SJSA1 (cell line): ENCODE data around the gene AQP12B. TPM values are rescaled to one million over a fixed set of nuclear protein-coding genes. Genes with fewer than 3 reads are reported as not detected.

Experiments used
- DNase-seq, 2 experiments: peaks; one replicate each; pipeline ENCODE4 v3.0.0-alpha.2; 2015 to 2020; ENCODE audit warnings: low spot score in 2 of 2, low read depth in 1 of 2
- H3K27ac ChIP-seq: fragments of 250-450 bp; sonication (Bioruptor Pico); 2 replicates; pipeline ENCODE4 v1.5.1; 2020; ENCODE audit warnings: mild to moderate bottlenecking, moderate library complexity
- H3K27me3 ChIP-seq: fragments of 250-450 bp; sonication (Bioruptor Pico); replicated peaks from 2 replicates; pipeline ENCODE4 v1.5.1; 2020; ENCODE audit warnings: mild to moderate bottlenecking, moderate library complexity
- H3K36me3 ChIP-seq: fragments of 250-450 bp; sonication (Bioruptor Pico); 2 replicates; pipeline ENCODE4 v1.5.1; 2020; ENCODE audit warnings: mild to moderate bottlenecking
- H3K4me1 ChIP-seq: fragments of 250-450 bp; sonication (Bioruptor Pico); replicated peaks from 2 replicates; pipeline ENCODE4 v1.6.1; 2021; ENCODE audit warnings: mild to moderate bottlenecking
- H3K4me3 ChIP-seq: fragments of 250-450 bp; sonication (Bioruptor Pico); 2 replicates; pipeline ENCODE4 v1.5.1; 2020; ENCODE audit warnings: mild to moderate bottlenecking
- H3K9me3 ChIP-seq: fragments of 250-450 bp; sonication (Bioruptor Pico); replicated peaks from 2 replicates; pipeline ENCODE4 v1.5.1; 2020; ENCODE audit warnings: mild to moderate bottlenecking
- total RNA-seq: library from RNA; depleted of rRNA; stranded (reverse); fragments of >200 nt; shearing (Covaris generic); gene quantifications from 2 replicates; pipeline ENCODE4 v1.2.3, GENCODE V29; 2014

The AQP12B gene
- total RNA-seq, 1 experiment from 2014 or later, result not detected

- H3K36me3 ChIP-seq, result no peaks in the 10 kb centered on the region
- peak in 1 of 2 experiments; percentile 31 for DNase-seq
- no peaks in the 10 kb centered on the region for H3K9me3 ChIP-seq
- H3K4me1 ChIP-seq, result no peaks in the 10 kb centered on the region
- no peak overlapping the region for H3K27ac ChIP-seq
- no peak overlapping the region for H3K4me3 ChIP-seq
- H3K27me3 ChIP-seq, result peaks cover 35% of the 10 kb centered on the region
Observed at GRCh38 chr2:240639566-240639965, 43.1 kb downstream of the AQP12B start.

DNA sequence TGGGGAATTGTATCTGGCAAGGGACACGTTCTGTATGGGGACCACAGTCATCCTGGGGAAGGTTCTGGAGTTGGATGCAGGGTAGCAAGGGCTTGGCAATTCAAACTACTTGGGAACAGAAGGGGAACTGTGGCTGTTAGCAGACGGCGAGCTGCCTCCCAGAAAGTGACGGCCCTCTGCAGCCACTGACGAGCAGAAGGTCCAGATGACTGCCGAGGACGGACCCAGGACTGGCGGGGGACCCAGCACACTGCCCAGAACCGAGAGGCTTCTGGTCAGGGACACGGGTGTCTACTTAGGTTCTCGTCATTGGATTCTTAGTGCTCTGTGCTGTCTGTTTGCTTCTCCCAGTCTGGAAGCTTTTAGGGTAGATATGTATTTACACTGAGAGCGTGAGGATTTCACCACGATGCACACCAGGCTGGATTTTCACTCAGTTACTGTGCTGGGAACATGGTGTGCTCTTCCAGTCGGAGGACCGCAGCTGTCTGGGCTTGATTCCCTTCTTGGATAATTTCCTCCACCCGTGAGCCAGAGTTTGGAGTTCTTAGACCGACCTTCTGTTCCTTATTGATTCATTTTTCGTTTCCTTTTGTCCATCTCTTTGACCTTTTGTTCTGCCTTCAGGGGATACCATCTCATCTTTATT, 44.0 kb downstream of the AQP12B start:
- DNase-seq, result no peak
- Histone ChIP-seq H3K4me1 (no peaks in the 10 kb centered on the region), H3K4me3 (no peak overlapping the region), H3K36me3 (no peaks in the 10 kb centered on the region), H3K27ac (no peak overlapping the region), H3K27me3 (peaks cover 26% of the 10 kb centered on the region), H3K9me3 (0 out of 2 replicates have a peak, but pooled peaks cover 3% of the 10 kb centered on the region)

- H3K4me1 ChIP-seq, result no peaks in the 10 kb centered on the region
- no peaks in the 10 kb centered on the region for H3K36me3 ChIP-seq
- H3K27ac ChIP-seq, result no peak overlapping the region
- H3K27me3 ChIP-seq, result peaks cover 21% of the 10 kb centered on the region
- no peak overlapping the region for H3K4me3 ChIP-seq
- no peak for DNase-seq
- H3K9me3 ChIP-seq, result 0 out of 2 replicates have a peak, but pooled peaks cover 6% of the 10 kb centered on the region
Observed at GRCh38 chr2:240637901-240638345, 44.8 kb downstream of the AQP12B start.

- Histone ChIP-seq H3K4me3 (no peak overlapping the region), H3K27me3 (peaks cover 17% of the 10 kb centered on the region; the same call in 1 of the 2 replicates), H3K9me3 (peaks cover 6% of the 10 kb centered on the region; the same call in 1 of the 2 replicates), H3K4me1 (no peaks in the 10 kb centered on the region), H3K27ac (no peak overlapping the region), H3K36me3 (no peaks in the 10 kb centered on the region)
- no peak for DNase-seq
Observed at GRCh38 chr2:240637116-240637900, 45.4 kb downstream of the AQP12B start.

GRCh38 chr2:240636563-240637115, 46.0 kb downstream of the AQP12B start:
- H3K4me1 ChIP-seq, result no peaks in the 10 kb centered on the region
- peaks cover 17% of the 10 kb centered on the region; the same call in 1 of the 2 replicates for H3K27me3 ChIP-seq
- peaks cover 6% of the 10 kb centered on the region; the same call in 1 of the 2 replicates for H3K9me3 ChIP-seq
- H3K36me3 ChIP-seq, result no peaks in the 10 kb centered on the region
- DNase-seq, result no peak
- no peak overlapping the region for H3K4me3 ChIP-seq
- H3K27ac ChIP-seq, result no peak overlapping the region

- H3K4me1 ChIP-seq, result no peaks in the 10 kb centered on the region
- no peak overlapping the region for H3K27ac ChIP-seq
- DNase-seq, result no peak
- H3K27me3 ChIP-seq, result peaks cover 17% of the 10 kb centered on the region; the same call in 1 of the 2 replicates
- no peaks in the 10 kb centered on the region for H3K36me3 ChIP-seq
- H3K4me3 ChIP-seq, result no peak overlapping the region
- H3K9me3 ChIP-seq, result peaks cover 6% of the 10 kb centered on the region; the same call in 1 of the 2 replicates
Observed at GRCh38 chr2:240635998-240636547, 46.6 kb downstream of the AQP12B start.

GRCh38 chr2:240635121-240635997, 47.3 kb downstream of the AQP12B start:
- DNase-seq, result no peak
- Histone ChIP-seq H3K4me3 (no peak overlapping the region), H3K27ac (no peak overlapping the region), H3K4me1 (no peaks in the 10 kb centered on the region), H3K9me3 (peaks cover 6% of the 10 kb centered on the region; the same call in 1 of the 2 replicates), H3K36me3 (no peaks in the 10 kb centered on the region), H3K27me3 (peaks cover 17% of the 10 kb centered on the region; the same call in 1 of the 2 replicates)

DNA sequence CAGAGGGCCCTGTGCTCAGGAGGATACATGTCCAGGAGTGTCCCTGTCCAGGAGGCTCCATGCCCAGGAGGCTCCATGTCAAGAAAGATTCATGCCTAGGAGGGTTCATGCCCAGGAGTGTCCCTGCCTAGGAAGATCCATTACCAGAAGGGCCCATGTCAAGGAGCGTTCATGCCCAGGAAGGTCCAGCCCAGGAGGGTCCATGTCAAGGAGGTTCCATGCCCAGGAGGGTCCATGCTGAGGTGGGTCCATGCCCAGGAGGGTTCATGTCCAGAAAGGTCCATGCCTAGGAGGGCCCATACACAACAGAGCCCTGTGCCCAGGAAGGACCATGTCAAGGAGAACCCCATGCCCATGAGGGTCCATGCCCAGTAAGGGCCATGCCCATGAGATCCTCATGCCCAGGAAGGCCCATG, 50.4 kb downstream of the AQP12B start:
- H3K4me1 ChIP-seq, result no peaks in the 10 kb centered on the region
- no peaks in the 10 kb centered on the region for H3K36me3 ChIP-seq
- H3K4me3 ChIP-seq, result no peak overlapping the region
- DNase-seq, result peak in 1 of 2 experiments; percentile 34
- H3K27ac ChIP-seq, result no peak overlapping the region
- H3K9me3 ChIP-seq, result peaks cover 6% of the 10 kb centered on the region; the same call in 1 of the 2 replicates
- H3K27me3 ChIP-seq, result no peaks in the 10 kb centered on the region

DNA sequence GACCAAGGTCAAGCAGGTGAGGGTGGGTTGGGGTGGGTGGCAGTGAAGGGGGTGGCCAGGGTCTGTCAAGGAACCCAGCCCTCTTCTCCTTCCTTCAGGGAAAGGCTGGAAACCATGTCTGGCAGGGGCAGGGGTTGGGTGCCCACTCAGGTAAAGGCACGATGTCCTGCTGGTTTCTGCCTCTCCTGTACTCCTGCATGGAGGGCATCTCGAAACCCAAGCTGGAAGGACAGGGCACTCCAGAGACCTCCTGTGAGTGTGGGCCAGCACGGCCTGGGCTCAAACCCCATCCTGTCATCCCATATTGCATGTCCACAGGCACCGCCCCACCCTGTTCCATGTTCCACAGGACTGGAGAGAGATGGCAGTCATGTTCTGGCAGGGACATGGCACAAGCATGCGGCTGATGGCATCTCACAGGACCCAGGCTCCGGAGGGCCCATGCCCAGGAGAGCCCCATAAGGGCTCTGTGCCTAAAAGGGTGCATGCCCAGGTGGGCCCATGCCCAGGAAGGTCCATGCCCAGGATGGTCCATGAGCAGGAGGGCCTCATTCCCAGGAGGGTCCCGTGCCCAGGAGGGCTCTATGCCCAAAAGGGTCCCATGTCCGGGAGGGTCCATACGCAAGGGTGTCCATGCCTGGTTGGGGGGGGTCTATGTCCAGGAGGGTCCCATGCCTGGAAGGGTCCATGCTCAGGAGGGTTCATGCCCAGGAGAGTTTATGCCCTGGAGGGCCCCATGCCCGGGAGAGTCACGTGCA, 51.0 kb downstream of the AQP12B start:
- Histone ChIP-seq H3K27ac (no peak overlapping the region), H3K9me3 (peaks cover 6% of the 10 kb centered on the region; the same call in 1 of the 2 replicates), H3K36me3 (no peaks in the 10 kb centered on the region), H3K27me3 (no peaks in the 10 kb centered on the region), H3K4me1 (no peaks in the 10 kb centered on the region), H3K4me3 (no peak overlapping the region)
- no peak for DNase-seq

- Histone ChIP-seq H3K4me1 (no peaks in the 10 kb centered on the region), H3K27ac (no peak overlapping the region), H3K27me3 (no peaks in the 10 kb centered on the region), H3K9me3 (peaks cover 6% of the 10 kb centered on the region; the same call in 1 of the 2 replicates), H3K4me3 (no peak overlapping the region), H3K36me3 (no peaks in the 10 kb centered on the region)
- DNase-seq, result peak in 1 of 2 experiments; percentile 32
Observed at GRCh38 chr2:240630771-240631547, 51.7 kb downstream of the AQP12B start.

DNA sequence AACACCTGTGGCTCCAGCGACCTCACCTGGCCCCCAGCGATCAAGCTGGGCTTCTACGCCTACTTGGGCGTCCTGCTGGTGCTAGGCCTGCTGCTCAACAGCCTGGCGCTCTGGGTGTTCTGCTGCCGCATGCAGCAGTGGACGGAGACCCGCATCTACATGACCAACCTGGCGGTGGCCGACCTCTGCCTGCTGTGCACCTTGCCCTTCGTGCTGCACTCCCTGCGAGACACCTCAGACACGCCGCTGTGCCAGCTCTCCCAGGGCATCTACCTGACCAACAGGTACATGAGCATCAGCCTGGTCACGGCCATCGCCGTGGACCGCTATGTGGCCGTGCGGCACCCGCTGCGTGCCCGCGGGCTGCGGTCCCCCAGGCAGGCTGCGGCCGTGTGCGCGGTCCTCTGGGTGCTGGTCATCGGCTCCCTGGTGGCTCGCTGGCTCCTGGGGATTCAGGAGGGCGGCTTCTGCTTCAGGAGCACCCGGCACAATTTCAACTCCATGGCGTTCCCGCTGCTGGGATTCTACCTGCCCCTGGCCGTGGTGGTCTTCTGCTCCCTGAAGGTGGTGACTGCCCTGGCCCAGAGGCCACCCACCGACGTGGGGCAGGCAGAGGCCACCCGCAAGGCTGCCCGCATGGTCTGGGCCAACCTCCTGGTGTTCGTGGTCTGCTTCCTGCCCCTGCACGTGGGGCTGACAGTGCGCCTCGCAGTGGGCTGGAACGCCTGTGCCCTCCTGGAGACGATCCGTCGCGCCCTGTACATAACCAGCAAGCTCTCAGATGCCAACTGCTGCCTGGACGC, 52.5 kb downstream of the AQP12B start:
- Histone ChIP-seq H3K4me3 (no peak overlapping the region), H3K4me1 (0 out of 2 replicates have a peak, but pooled peaks cover 1% of the 10 kb centered on the region), H3K9me3 (peaks cover 6% of the 10 kb centered on the region; the same call in 1 of the 2 replicates), H3K27ac (no peak overlapping the region), H3K27me3 (no peaks in the 10 kb centered on the region), H3K36me3 (no peaks in the 10 kb centered on the region)
- no peak for DNase-seq
